Loucy (cell line): ENCODE data around the gene KCNS1.
"Not testable (repeated sequence)": the region's sequence is repeated elsewhere in the genome, so short reads cannot be mapped to it uniquely, and the experiment has no call there.

ENCODE experiments used
- H2AFZ ChIP-seq: fragments of 200-600 bp; sonication (generic); 2 replicates; pipeline ENCODE4 v1.6.0; 2016; ENCODE audit warnings: antibody characterized with exemption, mild to moderate bottlenecking, low read length, moderate library complexity
- H3F3A ChIP-seq: fragments of 200-600 bp; 2 replicates; pipeline ENCODE4 v1.6.0; 2016; ENCODE audit warnings: antibody characterized with exemption, low read depth, mild to moderate bottlenecking
- H3K27me3 ChIP-seq: fragments of 200-600 bp; sonication (generic); 2 replicates; pipeline ENCODE4 v1.6.1; 2014; ENCODE audit warnings: low read length, mild to moderate bottlenecking; ENCODE audit not compliant: insufficient read depth, poor library complexity, severe bottlenecking
- H3K36me3 ChIP-seq: fragments of 200-600 bp; sonication (generic); 2 replicates; pipeline ENCODE4 v1.6.1; 2016; ENCODE audit warnings: low read length; ENCODE audit not compliant: insufficient read depth
- H3K4me1 ChIP-seq: fragments of 200-600 bp; sonication (generic); 2 replicates; pipeline ENCODE4 v1.5.1; 2014; ENCODE audit warnings: low read length, mild to moderate bottlenecking; ENCODE audit not compliant: insufficient read depth, poor library complexity, severe bottlenecking
- H3K4me2 ChIP-seq: fragments of 200-600 bp; sonication (generic); 2 replicates; pipeline ENCODE4 v1.6.0; 2014; ENCODE audit warnings: antibody characterized with exemption, low read length, low read depth, mild to moderate bottlenecking; ENCODE audit not compliant: poor library complexity, severe bottlenecking
- H3K4me3 ChIP-seq: fragments of 200-600 bp; sonication (generic); 2 replicates; pipeline ENCODE4 v1.5.1; 2014; ENCODE audit warnings: low read length, mild to moderate bottlenecking, mixed read lengths; ENCODE audit not compliant: poor library complexity, severe bottlenecking
- H3K79me2 ChIP-seq: fragments of 200-600 bp; sonication (generic); 2 replicates; pipeline ENCODE4 v1.6.1; 2014; ENCODE audit warnings: low read length; ENCODE audit not compliant: insufficient read depth
- H3K9ac ChIP-seq: fragments of 200-600 bp; sonication (generic); 2 replicates; pipeline ENCODE4 v1.6.0; 2014; ENCODE audit warnings: mild to moderate bottlenecking, low read depth, low read length, moderate library complexity; ENCODE audit not compliant: poor library complexity, severe bottlenecking
- H3K9me2 ChIP-seq: fragments of 200-600 bp; sonication (generic); replicated peaks from 2 replicates; pipeline ENCODE4 v1.6.1; 2016; ENCODE audit warnings: low read depth, low read length, mixed read lengths
- H3K9me3 ChIP-seq: fragments of 200-600 bp; sonication (generic); 2 replicates; pipeline ENCODE4 v1.6.1; 2014; ENCODE audit warnings: mild to moderate bottlenecking, antibody characterized with exemption, low read length, low read depth; ENCODE audit not compliant: insufficient read depth
- H4K20me1 ChIP-seq: fragments of 200-600 bp; sonication (generic); 2 replicates; pipeline ENCODE4 v1.6.0; 2014; ENCODE audit warnings: antibody characterized with exemption, low read length, mild to moderate bottlenecking; ENCODE audit not compliant: insufficient read depth, poor library complexity, severe bottlenecking
- CTCF ChIP-seq: fragments of 200-600 bp; sonication (generic); conservative IDR thresholded peaks from 2 replicates; pipeline ENCODE4 v1.5.1; 2014; ENCODE audit warnings: mild to moderate bottlenecking, antibody characterized with exemption, low read length
- EZH2phosphoT487 ChIP-seq: fragments of 200-600 bp; IDR thresholded peaks from 2 replicates; pipeline ENCODE4 v1.6.1; 2018; ENCODE audit warnings: antibody characterized with exemption, mild to moderate bottlenecking, moderate library complexity, borderline replicate concordance

The KCNS1 gene

GRCh38 chr20:45066372-45066771 is 34.6 kb downstream of the KCNS1 start:
- TF ChIP-seq EZH2phosphoT487 (no peak), CTCF (no peak)
- Histone ChIP-seq H3K4me2 (no peak overlapping the region), H3K36me3 (peaks cover 23% of the 10 kb centered on the region; the same call in 1 of the 2 replicates), H2AFZ (no peak overlapping the region), H3F3A (no peaks in the 10 kb centered on the region), H3K9me3 (no peaks in the 10 kb centered on the region), H3K4me1 (no peaks in the 10 kb centered on the region), H3K27me3 (no peaks in the 10 kb centered on the region), H3K9me2 (no peaks in the 10 kb centered on the region), H4K20me1 (no peaks in the 10 kb centered on the region), H3K9ac (no peak overlapping the region), H3K4me3 (no peak overlapping the region), H3K79me2 (peaks cover 13% of the 10 kb centered on the region)

GRCh38 chr20:45064812-45065211 is 36.1 kb downstream of the KCNS1 start:
- no peak overlapping the region for H2AFZ ChIP-seq

GRCh38 chr20:45063107-45063506 is 37.8 kb downstream of the KCNS1 start:
- H3K36me3 ChIP-seq = peaks cover 18% of the 10 kb centered on the region; the same call in 1 of the 2 replicates
- H3K4me1 ChIP-seq, H2AFZ ChIP-seq, H3K9ac ChIP-seq, H3K4me2 ChIP-seq, H3K9me2 ChIP-seq, H3K4me3 ChIP-seq, H3K9me3 ChIP-seq, H3K27me3 ChIP-seq, H4K20me1 ChIP-seq, H3F3A ChIP-seq: not testable (repeated sequence)
- peaks cover 13% of the 10 kb centered on the region for H3K79me2 ChIP-seq

More at GRCh38 chr20:45064812-45065211, 36.1 kb downstream of the KCNS1 start:
- peaks cover 23% of the 10 kb centered on the region; the same call in 1 of the 2 replicates for H3K36me3 ChIP-seq
- H3K4me2 ChIP-seq = no peak overlapping the region
- no peaks in the 10 kb centered on the region for H3K27me3 ChIP-seq
- H3F3A ChIP-seq = no peaks in the 10 kb centered on the region
- H3K9ac ChIP-seq = no peak overlapping the region
- H4K20me1 ChIP-seq = no peaks in the 10 kb centered on the region
- H3K79me2 ChIP-seq = peaks cover 13% of the 10 kb centered on the region
- no peaks in the 10 kb centered on the region for H3K9me3 ChIP-seq
- H3K4me1 ChIP-seq = no peaks in the 10 kb centered on the region
- H3K9me2 ChIP-seq = no peaks in the 10 kb centered on the region
- TF ChIP-seq CTCF = no peak
- TF ChIP-seq EZH2phosphoT487 = no peak
- no peak overlapping the region for H3K4me3 ChIP-seq

GRCh38 chr20:45061244-45061643 is 39.7 kb downstream of the KCNS1 start:
- H3K9ac ChIP-seq = no peak overlapping the region
- no peak overlapping the region for H3K4me2 ChIP-seq
- peaks cover 10% of the 10 kb centered on the region for H3K4me1 ChIP-seq
- no peaks in the 10 kb centered on the region for H4K20me1 ChIP-seq
- H3K9me2 ChIP-seq = no peaks in the 10 kb centered on the region
- peaks cover 17% of the 10 kb centered on the region; the same call in 1 of the 2 replicates for H3K36me3 ChIP-seq
- no peaks in the 10 kb centered on the region for H3K9me3 ChIP-seq
- no peak overlapping the region for H3K4me3 ChIP-seq
- H3K27me3 ChIP-seq = no peaks in the 10 kb centered on the region
- no peaks in the 10 kb centered on the region for H3F3A ChIP-seq
- TF ChIP-seq CTCF = no peak
- TF ChIP-seq EZH2phosphoT487 = no peak
- H2AFZ ChIP-seq = no peak overlapping the region
- peaks cover 10% of the 10 kb centered on the region; the same call in 1 of the 2 replicates for H3K79me2 ChIP-seq
